ENCODE measurements around the gene BTBD9.

BTBD9 gene

GRCh38 chr6:38354037-38354381, 285.7 kb downstream of the BTBD9 start:
- no peak overlapping the region for H3K4me3 ChIP-seq (ENCODE audit: low read depth, low read length)
- ChIA-PET CTCF (interaction anchor here (1.2 kb wide), 1 partner anchor 13 kb away, joined by 4 read pairs; no protein-coding TSS in a partner anchor), POLR2A (no interaction called here)
- no peak for TF ChIP-seq CTCF (IDR thresholded peaks at IDR 0.05; ENCODE audit: insufficient read depth, low read length, missing control alignments)
- DNase-seq (ENCODE audit: low read depth, low spot score): no peak

GRCh38 chr6:38353310-38354036, 286.3 kb downstream of the BTBD9 start:
- no peak for DNase-seq (ENCODE audit: low read depth, low spot score)
- CTCF ChIA-PET: interaction anchor here (1.0 kb wide), 1 partner anchor 16 kb away, joined by 3 read pairs; no protein-coding TSS in a partner anchor
- no peak for TF ChIP-seq CTCF (IDR thresholded peaks at IDR 0.05; ENCODE audit: insufficient read depth, low read length, missing control alignments)
- no peak overlapping the region for H3K4me3 ChIP-seq (ENCODE audit: low read depth, low read length)
- POLR2A ChIA-PET: no interaction called here

GRCh38 chr6:38352636-38353035, 287.1 kb downstream of the BTBD9 start:
- H3K4me3 ChIP-seq (ENCODE audit: low read depth, low read length): no peak overlapping the region
- no peak for DNase-seq (ENCODE audit: low read depth, low spot score)
- POLR2A ChIA-PET: no interaction called here
- CTCF ChIA-PET: interaction anchor here (1.0 kb wide), 1 partner anchor 15 kb away, joined by 3 read pairs; no protein-coding TSS in a partner anchor
- no peak for TF ChIP-seq CTCF (IDR thresholded peaks at IDR 0.05; ENCODE audit: insufficient read depth, low read length, missing control alignments)

GRCh38 chr6:38350942-38351341, 288.8 kb downstream of the BTBD9 start:
- H3K4me3 ChIP-seq (ENCODE audit: low read depth, low read length): no peak overlapping the region
- DNase-seq (ENCODE audit: low read depth, low spot score): peak; percentile 80
- ChIA-PET POLR2A (no interaction called here), CTCF (interaction anchor here (0.7 to 1.4 kb wide), 2 partner anchors 15 to 143 kb away, joined by 3 to 5 read pairs; no protein-coding TSS in a partner anchor)
- TF ChIP-seq CTCF (IDR thresholded peaks at IDR 0.05; ENCODE audit: insufficient read depth, low read length, missing control alignments): no peak

GRCh38 chr6:38350220-38350619, 289.5 kb downstream of the BTBD9 start:
- POLR2A ChIA-PET: no interaction called here
- no peak for TF ChIP-seq CTCF (IDR thresholded peaks at IDR 0.05; ENCODE audit: insufficient read depth, low read length, missing control alignments)

GRCh38 chr6:38349795-38350194, 289.9 kb downstream of the BTBD9 start:
- POLR2A ChIA-PET: no interaction called here
- no peak overlapping the region for H3K4me3 ChIP-seq (ENCODE audit: low read depth, low read length)
- CTCF ChIA-PET: interaction anchor here (0.9 kb wide), 1 partner anchor 11 kb away, joined by 4 read pairs; no protein-coding TSS in a partner anchor
- peak; percentile 92 for DNase-seq (ENCODE audit: low read depth, low spot score)
- TF ChIP-seq CTCF (IDR thresholded peaks at IDR 0.05; ENCODE audit: insufficient read depth, low read length, missing control alignments): no peak

More at GRCh38 chr6:38350220-38350619, 289.5 kb downstream of the BTBD9 start:
- DNase-seq (ENCODE audit: low read depth, low spot score): no peak
- CTCF ChIA-PET: interaction anchor here (0.9 to 1.4 kb wide), 2 partner anchors 12 to 16 kb away, joined by 4 to 5 read pairs; no protein-coding TSS in a partner anchor
- no peak overlapping the region for H3K4me3 ChIP-seq (ENCODE audit: low read depth, low read length)

All from AG04449 (cell line).